DND-41 (cell line): ENCODE data around the gene TCF12.

Experiments used
- CTCF ChIP-seq: IDR thresholded peaks from 2 replicates; pipeline ENCODE4 v1.5.1; 2012; ENCODE audit warnings: borderline replicate concordance, low read length, moderate library complexity, mild to moderate bottlenecking; ENCODE audit not compliant: poor library complexity, severe bottlenecking; ENCODE audit errors: extremely low read depth
- EZH2 ChIP-seq: IDR thresholded peaks from 3 replicates; pipeline ENCODE4 v1.6.1; 2012; ENCODE audit warnings: borderline replicate concordance, low read depth, mild to moderate bottlenecking, moderate library complexity, low read length, inconsistent platforms; ENCODE audit not compliant: severe bottlenecking

GRCh38 chr15:56972016-56972415 lies 53.6 kb downstream of the TCF12 start:
- TF ChIP-seq CTCF (no peak), EZH2 (no peak)
